CD4-positive, alpha-beta T cell treated with Interferon gamma for 1 hour (primary cell): Measurements from ENCODE around the gene FAM98B.

Experiments used
- DNase-seq: peaks from one replicate; pipeline ENCODE4 v3.0.0-alpha.2; 2020

FAM98B gene

GRCh38 chr15:38463893-38464292 lies 10.0 kb downstream of the FAM98B start:
- DNase-seq = no peak

DNA sequence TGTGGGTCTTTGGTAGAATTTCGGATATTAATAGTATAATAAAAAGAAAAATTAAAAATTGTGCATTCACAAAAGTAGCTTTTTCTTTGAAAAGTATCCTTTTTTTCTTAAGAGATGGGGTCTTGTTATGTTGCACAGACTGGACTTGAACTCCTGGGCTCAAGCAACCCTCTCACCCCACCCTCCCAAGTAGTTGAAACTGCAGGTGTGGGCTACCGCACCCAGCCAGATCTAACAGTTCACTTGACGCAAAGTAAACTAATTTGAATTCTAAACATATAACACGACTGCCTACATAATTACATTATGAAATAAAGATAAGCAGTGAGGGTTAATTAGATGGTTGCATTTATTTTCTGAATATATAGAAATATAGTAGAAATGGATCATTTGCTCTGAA lies 10.7 kb downstream of the FAM98B start:
- DNase-seq = no peak

DNA sequence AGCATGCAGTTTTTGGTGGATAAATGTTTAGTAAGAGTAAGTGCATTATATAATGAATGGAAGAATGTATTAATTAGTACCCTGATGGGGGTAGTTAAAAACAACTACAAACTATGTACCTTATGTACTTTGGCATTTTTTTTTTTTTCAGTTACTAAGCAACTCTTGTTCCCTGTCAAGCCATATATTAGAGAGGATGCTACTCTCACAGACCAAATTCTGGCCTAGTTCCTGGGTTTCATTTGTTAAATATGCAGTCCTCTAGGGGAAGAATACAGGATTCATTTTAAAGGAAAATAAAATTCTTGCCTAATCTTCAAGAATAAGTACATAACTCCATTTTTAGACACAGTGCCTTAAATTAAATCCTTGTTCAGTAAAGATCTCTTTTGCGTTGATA lies 16.9 kb downstream of the FAM98B start:
- DNase-seq = no peak

- no peak for DNase-seq
These were observed 18.0 kb downstream of the FAM98B start for GRCh38 chr15:38471974-38472373.

DNA sequence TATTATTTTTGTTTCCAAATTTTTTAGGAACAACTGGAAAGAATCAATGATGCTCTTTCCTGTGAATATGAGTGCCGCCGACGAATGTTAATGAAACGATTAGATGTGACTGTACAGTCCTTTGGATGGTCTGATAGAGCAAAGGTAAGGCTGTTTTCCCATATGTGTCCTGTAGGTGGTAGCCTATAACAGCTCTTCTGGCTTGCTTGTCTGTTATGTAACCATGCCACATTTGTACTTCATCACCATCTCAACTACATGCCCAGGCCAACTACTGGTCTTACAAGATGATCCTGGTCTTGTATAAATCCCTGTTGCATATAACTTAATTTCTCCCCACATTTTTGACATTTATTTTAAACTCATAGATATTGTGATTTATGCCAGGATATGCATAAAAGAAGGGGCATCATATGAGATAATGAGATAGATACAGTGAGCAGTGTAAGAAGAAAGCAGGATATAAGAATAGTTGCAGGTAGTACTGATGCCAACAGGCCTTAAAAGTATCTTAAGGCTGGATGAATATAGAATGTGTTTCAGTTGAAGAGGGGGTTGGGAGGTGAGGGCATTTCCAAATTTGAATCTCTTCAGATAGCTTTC lies 20.3 kb downstream of the FAM98B start:
- DNase-seq = peak; percentile 31

GRCh38 chr15:38475361-38475760 lies 21.4 kb downstream of the FAM98B start:
- no peak for DNase-seq

DNA sequence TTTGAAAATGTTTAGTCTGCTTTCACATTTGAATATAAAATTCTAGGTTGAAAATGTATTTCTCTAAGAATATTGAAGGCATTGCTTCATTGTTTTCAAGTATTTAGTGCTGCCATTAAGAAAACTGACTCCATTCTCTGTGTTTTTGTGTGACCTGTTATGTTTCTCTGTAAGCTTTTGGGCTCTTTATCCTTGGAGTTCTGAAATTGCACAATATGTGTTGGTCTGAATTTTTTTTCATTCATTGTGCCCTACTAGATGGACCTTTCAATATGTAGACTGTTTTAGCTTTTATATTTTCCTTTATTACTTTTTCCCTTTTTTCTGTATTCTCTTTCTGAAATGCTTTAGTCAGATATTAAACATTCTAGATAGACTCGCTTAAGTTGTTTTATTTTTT lies 22.2 kb downstream of the FAM98B start:
- no peak for DNase-seq

- no peak for DNase-seq
These were observed 23.7 kb downstream of the FAM98B start for GRCh38 chr15:38477637-38478036.

DNA sequence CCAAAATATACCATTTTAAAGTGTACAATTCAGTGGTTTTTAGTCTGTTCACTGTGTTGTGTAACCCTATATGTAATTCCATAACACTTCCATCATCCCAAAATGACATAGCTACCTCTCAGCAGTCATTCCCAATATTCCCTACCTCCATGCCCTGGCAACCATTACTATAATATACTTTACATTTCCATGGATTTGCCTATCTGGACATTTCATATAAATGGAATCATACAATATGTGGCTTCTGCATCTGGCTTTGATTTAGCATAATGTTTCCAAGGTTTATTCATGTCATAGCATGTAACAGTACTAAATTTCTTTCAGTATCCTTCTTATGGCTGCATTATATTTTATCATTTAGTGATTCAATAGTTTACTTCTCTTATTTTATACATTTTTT lies 25.3 kb downstream of the FAM98B start:
- no peak for DNase-seq

DNA sequence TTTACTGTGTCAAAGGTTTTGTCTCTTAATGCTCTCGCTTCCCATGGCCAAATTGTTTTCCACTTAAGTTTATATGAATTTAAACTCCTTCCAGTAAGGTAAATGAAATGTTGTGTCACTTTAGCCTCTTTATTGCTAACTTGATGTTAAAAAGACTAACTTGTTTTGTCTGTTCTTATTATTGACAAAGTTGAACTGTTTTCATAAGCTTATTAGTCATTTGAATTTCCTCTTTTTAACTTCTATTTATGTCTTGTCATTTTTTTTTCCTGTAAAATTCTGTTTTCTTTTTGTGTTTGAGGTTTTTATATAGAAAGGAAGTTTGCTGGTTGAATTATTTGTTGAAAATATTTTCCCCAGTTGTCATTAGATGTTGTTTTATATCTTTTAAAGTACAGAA lies 25.8 kb downstream of the FAM98B start:
- no peak for DNase-seq

- no peak for DNase-seq
These were observed 27.2 kb downstream of the FAM98B start for GRCh38 chr15:38481113-38481512.

DNA sequence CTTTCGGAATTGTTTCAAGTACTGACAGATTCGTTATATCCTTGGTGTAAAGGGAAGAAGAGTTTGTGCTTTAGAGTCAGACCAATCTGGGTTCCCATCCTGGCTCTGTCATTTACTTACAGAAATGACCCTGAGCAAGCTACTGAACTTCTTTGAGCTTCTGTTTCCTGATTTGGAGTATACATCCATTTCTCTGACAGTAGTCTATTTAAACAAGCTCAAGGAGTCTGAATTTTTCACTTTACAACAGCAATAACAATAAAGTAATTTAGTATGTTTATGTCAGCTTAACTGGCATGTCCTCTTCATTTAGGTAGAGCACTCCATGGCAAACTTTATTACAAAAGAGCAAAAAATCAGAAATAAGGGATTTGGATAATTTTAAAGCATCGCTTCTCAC lies 27.8 kb downstream of the FAM98B start:
- no peak for DNase-seq

DNA sequence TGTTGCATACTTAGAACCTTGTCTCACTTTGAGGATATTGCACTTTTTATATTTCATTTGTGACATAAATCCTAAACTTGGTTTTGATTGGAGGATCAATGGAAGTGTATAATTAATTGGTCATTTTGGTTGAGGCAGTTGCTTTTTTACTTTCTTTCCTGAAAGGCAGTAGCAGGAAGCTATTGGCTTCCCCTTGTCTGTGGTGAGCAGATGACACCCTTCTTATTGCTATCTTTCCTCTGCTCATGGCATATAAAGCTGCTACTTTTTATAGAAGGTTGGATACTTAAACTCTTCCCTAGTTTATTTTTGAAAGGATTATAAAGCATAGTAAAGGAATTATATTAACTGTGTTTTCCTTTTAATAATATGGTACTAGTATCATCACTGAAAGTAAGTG lies 28.6 kb downstream of the FAM98B start:
- DNase-seq = no peak

DNA sequence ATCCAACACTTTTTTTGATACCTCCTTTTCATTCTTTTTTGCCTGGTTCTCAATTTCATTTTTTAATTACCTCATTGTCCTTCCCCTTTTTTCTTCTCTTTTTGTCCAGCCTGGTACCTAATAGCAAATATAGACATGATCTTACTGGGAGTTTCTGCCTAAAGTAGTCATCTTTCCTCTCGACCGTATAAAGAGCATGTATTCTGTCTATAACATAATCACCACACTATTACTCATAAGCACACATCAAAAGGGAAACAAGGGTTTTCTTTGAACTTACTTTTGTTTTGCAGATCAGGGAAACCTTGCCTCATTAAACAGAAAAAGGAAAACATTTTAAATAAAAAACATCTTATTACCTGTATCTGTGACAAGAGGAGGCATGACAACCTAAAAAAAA lies 33.0 kb downstream of the FAM98B start:
- DNase-seq = no peak

- no peak for DNase-seq
These were observed 33.5 kb downstream of the FAM98B start for GRCh38 chr15:38487378-38487777.

DNA sequence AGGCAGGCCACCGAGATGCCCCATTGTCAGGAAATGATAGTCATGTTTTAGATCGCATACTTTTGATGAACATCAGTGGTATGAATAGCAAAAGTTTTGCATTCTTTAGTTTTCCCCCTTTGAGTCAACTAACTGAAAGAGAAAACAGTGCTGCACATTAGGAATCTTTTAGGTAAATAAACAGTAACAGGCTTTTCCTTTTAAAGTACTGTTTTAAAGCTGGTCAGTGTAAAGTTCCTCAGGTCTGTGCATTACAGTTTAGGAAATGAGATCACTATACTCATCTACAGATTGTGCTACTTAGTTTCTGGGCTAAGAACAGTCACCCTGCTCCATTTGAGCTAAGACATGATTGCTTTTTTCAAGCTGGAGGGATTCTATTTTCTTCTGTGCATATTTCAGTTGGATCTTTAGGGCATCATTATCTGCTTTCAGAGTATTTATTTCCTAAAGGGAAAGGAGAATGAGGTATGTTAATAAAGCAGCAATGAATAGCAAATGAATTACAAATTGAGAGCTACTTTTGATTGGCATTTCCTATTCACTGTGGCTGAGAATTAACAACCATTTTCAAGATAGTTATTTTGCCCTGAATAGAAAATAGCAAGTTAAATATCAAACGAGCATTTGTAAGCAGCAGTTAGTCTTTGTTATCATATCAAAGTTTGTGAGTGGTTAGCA lies 36.5 kb downstream of the FAM98B start:
- no peak for DNase-seq

DNA sequence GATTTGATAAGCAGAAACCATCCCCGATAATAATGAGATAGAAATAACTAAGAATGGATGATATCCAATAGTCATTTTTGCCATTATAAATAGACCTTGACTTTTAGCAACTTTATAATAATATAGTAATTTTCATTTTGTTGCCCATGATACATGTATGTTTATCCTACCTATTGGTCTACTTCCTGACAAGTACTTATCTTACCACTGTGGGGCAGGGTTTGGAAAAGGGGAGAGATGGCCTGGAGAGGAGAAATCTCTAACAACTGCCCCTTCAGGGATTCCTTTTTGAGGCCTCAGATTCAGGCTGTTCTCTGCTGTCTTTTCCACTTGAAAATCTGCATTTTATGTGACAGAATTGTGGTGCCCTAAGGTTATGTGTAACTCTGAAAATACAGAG lies 42.2 kb downstream of the FAM98B start:
- DNase-seq = no peak

GRCh38 chr15:38499651-38500050 lies 45.7 kb downstream of the FAM98B start:
- DNase-seq = no peak

DNA sequence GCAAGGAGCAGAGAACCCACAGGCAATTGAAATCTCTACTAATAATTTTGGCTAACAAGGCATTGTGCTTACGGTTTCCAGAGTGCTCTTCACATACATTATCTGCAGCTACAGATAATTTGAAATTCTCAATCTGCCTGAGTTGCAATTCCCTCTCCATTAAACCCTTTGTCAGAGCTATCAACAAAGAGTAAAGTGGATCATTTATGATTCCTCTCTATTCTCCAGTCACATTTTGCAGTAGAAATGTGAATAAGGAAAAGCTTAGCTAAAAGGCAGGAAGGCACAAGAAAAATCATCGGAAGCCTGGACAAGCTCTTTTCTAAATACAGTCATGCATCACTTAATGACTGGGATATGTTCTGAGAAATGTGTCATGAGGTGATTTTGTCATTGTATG lies 49.6 kb downstream of the FAM98B start:
- DNase-seq = no peak

DNA sequence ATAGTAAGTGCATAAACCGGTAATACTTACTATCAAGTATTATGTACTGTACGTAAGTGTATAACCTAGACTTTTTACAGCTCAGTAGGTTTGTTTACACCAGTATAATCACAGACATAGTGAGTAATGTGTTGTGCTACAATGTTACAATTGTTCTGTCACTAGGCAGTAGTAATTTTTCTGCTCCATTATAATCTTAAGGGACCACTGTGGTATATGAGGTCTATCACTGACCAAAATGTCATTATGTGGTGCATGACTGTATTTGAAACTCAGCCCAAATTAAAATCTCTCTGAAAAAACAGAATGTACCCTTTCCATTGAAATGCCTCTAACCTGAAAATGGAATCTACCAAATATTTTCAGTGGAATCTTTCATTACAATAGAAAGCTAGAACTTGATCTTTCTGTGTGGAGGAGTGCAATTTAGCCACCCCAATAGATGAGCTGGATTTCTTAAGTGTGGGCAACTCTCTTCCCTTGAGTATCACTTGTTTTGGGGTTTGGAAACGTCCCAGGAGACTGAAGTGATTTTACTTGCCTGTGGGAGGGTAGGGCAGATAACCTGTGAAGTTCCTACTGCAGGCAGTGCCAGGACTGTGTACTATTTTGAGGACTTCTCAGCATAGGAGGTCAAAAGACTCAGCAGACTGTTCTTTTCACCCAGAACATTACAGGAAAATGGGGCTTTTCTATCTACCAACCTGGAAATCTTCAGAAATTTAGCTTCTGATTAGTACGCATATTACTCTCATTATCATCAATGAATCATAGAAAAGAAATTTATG lies 50.9 kb downstream of the FAM98B start:
- DNase-seq = no peak

- no peak for DNase-seq
These were observed 53.1 kb downstream of the FAM98B start for GRCh38 chr15:38506997-38507396.

DNA sequence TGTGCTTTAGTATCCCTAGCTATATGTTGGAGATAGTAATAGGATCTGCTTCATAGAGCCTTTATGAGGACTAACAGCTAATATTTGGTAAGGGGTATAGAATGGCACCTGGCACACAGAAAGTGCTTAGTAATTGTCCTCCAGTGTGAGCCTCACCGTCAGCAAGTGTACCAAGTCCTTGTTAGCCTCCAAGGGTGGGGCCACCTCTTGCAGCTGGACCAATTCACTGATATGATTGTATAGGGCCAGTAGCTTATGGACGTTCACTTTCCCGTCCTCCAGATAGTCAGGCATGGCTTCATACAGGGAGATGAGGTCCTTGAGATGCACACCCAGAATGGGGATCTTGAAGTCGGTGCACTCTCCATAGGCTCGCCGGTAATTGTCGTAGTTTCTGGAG lies 53.6 kb downstream of the FAM98B start:
- no peak for DNase-seq

DNA sequence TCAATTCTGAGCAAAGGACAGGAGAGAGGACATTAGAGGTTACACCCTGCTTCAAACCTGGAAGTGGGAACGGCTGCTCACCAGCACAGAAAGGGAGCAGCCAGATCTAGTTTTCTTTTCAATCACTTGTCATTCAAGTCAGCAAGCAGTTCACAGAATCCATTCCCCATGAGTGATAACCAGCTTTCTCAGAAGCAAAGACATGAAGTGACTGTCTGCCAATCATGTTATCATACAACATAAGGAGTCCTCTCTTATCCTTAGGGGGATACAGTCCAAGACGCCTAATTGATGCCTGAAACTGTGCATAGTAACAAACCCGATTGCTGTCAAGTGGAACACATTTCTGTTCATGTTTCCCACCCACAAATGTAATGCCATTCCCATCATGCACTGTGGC lies 54.7 kb downstream of the FAM98B start:
- DNase-seq = no peak

GRCh38 chr15:38509152-38509551 lies 55.2 kb downstream of the FAM98B start:
- no peak for DNase-seq
